Omental fat pad (tissue), 4 donors: ENCODE results near the gene AFAP1. TPM values are rescaled to one million over a fixed set of nuclear protein-coding genes. Genes with fewer than 3 reads are reported as not detected.
A peak's percentile ranks its signal among the peaks of the same experiment; 100 is the strongest.

Experiments
- ATAC-seq: fragments of 150-250 bp; one replicate; pipeline ENCODE4 v1.9.1; 2016; ENCODE audit warnings: mild to moderate bottlenecking, moderate library complexity; ENCODE audit not compliant: low FRiP score
- DNase-seq: peaks from one replicate; pipeline ENCODE4 v3.0.0-alpha.2; 2019; ENCODE audit warnings: low spot score
- total RNA-seq, 4 donors: library from RNA; depleted of rRNA; stranded (reverse); fragments of >200 nt; gene quantifications; one replicate each; pipeline ENCODE4 v1.1.0, GENCODE V29; 2016
- TF ChIP-seq, protein P1 (sequence below), 3 donors: fragments of 450-650 bp; IDR thresholded peaks; one replicate each; pipeline ENCODE4 v1.5.1; 2016 to 2017; ENCODE audit warnings: antibody characterized with exemption in 3 of 3, mild to moderate bottlenecking in 3 of 3, moderate library complexity in 2 of 3

Gene AFAP1
- total RNA-seq, 4 donors from 2014 or later: 24.6 to 35.5 (median 26.9) TPM

DNA sequence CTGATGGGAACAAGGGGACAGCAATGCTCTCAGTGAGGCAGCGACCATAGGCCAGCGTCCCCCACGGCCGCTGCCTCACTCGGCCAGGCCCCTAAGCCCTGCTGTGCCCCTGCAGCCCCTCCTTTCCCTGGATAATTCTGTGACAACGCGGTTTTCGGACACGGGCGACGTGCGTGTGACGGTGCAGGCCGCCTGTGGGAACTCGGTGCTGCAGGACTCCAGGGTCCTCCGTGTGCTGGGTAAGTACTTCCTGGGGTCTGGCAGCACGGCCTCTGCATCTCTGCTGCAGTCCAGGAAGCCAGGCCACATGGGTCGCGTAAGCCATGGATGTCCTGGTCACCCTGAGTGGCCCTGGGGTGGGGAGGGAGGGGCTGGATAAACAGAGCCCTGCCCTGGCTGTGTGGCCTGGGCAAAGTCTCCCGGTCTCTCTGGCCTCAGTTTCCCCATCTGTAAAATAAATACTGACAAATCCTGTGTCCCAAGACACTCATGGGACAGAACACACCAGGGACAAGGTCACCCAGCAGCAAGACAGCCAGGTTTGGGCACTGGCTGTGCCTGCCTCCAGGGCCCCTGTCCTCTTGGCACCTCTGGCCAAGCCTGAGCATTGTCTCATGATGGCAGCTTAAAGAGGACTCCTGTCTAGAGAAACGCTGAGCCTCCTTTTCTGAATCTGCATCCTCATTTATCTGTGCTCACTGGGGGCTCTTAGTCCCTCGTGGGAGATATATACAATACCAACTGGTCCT, 212.8 kb downstream of the AFAP1 start:
- DNase-seq (no peak), ATAC-seq (no peak)
- TF ChIP-seq, protein P1, sequence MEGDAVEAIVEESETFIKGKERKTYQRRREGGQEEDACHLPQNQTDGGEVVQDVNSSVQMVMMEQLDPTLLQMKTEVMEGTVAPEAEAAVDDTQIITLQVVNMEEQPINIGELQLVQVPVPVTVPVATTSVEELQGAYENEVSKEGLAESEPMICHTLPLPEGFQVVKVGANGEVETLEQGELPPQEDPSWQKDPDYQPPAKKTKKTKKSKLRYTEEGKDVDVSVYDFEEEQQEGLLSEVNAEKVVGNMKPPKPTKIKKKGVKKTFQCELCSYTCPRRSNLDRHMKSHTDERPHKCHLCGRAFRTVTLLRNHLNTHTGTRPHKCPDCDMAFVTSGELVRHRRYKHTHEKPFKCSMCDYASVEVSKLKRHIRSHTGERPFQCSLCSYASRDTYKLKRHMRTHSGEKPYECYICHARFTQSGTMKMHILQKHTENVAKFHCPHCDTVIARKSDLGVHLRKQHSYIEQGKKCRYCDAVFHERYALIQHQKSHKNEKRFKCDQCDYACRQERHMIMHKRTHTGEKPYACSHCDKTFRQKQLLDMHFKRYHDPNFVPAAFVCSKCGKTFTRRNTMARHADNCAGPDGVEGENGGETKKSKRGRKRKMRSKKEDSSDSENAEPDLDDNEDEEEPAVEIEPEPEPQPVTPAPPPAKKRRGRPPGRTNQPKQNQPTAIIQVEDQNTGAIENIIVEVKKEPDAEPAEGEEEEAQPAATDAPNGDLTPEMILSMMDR (IDR thresholded peaks at IDR 0.05): no peak

DNA sequence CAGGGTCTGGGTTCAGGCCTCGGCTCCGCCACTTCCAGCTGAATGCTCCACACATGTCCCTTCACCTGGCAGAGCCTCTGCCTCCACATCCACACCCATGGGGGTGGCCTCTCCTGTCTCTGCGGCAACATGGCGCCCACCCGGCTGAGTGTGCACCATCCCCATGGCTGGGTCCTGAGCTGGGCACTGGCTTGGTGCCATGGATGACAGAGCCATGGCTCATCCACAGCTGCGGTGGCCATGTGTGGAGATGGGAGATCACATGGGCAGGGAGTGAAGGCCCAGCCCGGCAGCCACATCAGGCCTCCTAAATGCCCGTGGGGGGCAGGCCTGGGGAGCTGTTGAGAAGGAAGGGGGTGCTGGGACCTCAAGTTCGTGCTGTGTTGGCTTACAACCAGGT, 213.7 kb downstream of the AFAP1 start:
- no peak for ATAC-seq
- no peak for DNase-seq
- TF ChIP-seq, protein P1 (IDR thresholded peaks at IDR 0.05): no peak

DNA sequence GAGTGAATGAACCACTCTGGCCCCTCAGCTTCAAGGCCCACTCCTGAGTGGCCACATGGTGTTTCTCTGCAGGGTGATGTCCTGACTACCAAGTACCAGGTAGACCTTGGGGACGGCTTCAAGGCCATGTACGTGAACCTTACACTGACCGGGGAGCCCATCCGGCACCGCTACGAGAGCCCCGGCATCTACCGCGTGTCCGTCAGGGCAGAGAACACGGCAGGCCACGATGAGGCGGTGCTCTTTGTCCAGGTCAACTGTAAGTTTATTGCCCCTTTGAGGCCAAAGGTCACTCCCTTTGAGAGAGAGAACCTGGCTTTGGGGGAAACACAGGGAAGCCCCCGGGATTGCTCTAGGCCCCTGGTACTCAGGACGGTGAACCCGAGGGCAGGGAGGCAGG, 216.0 kb downstream of the AFAP1 start:
- no peak for ATAC-seq

DNA sequence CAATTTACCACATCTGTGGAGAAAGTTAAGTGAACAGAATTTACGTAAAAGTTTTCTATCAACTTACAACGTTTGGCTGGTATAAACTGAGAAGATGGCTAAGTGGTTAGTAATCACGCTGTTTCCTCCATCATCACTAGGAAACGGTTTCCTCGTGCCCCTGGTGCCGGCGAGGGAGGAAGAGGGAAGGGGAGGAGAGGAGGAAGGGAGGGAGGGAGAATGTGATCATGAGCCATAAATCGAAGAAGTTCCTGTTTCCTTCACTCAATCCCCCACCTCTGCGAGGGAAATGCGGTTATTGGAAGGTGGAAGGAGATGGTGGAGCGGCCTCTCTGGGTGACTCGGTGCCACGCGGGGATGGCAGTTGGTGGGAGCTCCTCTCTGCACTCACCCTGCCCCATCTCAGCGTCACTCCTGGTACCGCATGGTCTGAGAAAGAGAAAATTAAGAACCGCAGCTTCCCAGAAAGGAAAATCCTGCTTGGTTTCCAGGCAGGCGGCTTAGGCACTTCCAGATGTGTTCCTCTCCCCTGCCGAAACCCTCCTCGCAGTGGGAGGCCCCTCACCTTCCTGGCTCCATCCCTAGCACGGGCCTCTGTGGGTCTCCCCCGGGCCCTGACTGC, 216.8 kb downstream of the AFAP1 start:
- no peak for DNase-seq
- no peak for ATAC-seq

More for the DNA sequence above, 216.0 kb downstream of the AFAP1 start:
- no peak for DNase-seq
- TF ChIP-seq, protein P1 (IDR thresholded peaks at IDR 0.05): no peak

DNA sequence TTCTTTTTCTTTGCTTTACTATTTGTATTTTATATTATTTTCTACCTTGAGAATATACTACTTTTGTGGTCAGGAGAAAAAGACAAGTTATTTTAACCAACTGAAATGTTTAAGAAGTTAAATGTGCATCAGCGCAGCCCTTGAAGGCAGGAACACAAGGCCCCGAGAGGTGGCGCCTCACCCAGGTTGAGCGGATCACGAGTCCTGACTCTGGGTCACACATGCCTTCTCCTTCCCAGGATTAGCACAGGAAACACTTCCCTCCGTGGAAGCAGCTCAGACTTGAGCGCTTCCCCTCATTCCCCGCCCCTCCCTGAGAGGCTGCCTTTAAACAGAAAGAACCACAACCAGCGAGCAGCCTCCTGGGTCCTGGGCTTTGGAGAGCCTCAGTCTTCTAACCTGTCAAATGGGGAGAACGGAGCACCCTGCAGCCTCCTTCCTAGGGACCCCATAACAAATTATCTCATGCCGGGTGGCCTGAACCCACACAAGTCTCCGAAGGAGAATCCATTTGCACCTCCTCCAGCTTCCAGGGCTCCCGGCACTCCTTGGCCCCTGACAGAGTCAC, 217.6 kb downstream of the AFAP1 start:
- TF ChIP-seq, protein P1 (IDR thresholded peaks at IDR 0.05): no peak
- no peak for ATAC-seq
- no peak for DNase-seq

More for the DNA sequence above, 216.8 kb downstream of the AFAP1 start:
- TF ChIP-seq, protein P1 (IDR thresholded peaks at IDR 0.05): no peak

DNA sequence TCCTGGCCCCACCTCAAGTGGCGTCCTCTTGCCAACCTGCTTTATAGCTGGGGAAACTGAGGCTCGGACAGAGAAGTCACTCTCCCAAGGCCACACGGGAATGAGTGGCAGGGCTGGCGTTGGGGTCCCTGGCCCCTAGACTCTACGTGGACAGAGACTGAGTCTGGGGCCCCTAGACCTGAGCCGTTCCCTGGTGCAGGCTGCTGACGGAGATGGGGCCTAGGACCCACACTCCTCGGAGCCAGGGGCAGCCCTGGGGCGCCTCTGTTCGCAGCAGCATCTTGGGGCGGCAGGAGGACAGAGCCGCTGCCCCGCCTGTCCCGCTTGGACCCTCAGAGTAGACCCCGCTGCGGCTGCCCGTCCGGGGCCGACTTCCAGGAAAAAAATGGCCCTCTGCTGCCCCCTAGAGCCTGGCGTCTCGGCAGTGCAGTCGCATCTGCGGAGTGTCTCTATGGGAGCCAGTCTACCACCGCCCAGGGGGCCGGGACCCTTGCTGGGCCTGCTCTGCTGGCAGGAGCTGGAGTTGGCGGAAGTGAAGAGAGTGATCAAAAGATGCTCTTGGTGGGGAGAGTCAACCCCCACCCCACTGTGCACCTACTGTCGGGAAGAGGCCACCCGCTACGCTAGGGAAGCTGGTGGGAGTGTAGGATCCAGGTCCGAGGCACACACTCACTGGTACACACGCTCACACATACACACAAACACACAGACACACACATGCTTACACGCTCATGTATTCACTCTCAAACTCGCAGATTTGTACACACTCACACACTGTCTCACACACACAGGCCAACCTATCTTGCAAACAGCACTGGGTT, 220.1 kb downstream of the AFAP1 start:
- DNase-seq: no peak
- TF ChIP-seq, protein P1 (IDR thresholded peaks at IDR 0.05): peak in 1 of 3 donors; percentile 52
- peak; percentile 74 for ATAC-seq
